GM19452 (cell line): ENCODE data around the gene ACAD10.
"Not testable (repeated sequence)": the region's sequence is repeated elsewhere in the genome, so short reads cannot be mapped to it uniquely, and the experiment has no call there.

Experiments used
- ATAC-seq: cut with Tn5 transposase; IDR thresholded peaks from one replicate; pipeline ENCODE4 v1.9.1; 2021; ENCODE audit not compliant: unreplicated experiment

The ACAD10 gene

DNA sequence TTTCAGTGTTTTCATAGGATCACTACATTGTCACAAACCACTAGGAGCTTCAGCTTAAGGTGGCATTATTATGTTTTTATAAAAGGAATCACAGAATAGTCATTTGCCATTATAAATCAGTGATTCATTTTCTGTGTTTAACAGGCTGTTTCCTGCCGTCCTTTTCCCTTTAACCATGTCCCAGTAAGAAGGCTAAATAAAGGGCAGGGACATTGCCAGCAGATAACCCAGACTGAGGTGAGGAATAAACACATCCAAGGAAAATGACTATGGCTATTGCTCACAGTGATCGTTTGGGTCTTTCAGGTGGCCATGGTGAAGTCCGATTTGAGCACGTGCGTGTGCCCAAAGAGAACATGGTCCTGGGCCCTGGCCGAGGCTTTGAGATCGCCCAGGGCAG, 63.0 kb downstream of the ACAD10 start:
- ATAC-seq = no peak

DNA sequence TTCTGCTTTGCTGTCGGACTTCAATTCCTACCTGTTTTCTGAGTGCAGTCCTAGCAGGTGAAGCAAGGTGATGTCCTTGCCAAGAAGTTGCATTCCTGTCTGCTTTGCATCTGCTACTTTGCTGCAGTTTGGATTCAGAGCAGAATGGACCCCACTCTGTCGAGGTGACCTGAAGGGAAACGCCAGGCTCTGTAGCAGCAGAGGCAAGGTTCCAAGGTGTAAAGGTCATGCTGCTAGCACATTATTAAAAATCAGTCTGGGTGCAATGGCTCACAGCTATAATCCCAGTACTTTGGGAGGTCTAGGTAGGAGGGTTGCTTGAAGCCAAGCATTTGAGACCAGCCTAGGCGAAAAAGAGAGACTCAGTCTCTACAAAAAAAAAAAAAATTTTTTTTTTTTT, 63.5 kb downstream of the ACAD10 start:
- ATAC-seq = no peak

DNA sequence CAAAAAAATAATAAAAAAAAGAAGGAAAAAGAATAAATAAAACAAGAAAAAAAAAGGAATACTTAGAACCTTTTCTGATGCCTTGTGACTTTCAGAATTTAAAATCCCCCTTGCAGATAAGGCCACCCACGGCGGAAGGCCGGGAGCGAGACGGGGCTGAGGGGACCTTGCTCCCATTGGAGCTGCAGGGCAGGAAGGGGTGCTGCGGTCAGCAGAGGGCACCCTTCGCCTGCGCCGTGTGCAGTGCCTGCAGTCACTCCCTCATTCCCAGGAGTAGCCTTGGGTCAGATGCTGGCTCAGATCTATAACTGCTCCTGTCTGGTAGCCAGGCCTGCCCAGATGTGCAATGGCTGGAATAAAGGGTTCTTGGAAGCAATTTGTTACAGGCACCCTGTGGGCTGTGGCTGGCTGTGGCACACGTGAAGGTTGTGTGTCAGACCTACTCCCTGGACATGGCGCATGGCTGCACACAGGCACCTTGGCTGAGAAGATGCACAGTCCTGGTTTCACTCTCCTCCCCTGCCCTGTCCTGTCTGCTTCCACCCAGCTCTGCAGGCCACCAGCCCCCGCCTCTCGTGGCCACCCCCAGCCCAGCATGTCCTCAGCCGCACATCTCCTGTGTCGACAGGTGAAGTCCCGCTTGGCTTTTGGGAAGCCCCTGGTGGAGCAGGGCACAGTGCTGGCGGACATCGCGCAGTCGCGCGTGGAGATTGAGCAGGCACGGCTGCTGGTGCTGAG, 67.5 kb downstream of the ACAD10 start:
- no peak for ATAC-seq

DNA sequence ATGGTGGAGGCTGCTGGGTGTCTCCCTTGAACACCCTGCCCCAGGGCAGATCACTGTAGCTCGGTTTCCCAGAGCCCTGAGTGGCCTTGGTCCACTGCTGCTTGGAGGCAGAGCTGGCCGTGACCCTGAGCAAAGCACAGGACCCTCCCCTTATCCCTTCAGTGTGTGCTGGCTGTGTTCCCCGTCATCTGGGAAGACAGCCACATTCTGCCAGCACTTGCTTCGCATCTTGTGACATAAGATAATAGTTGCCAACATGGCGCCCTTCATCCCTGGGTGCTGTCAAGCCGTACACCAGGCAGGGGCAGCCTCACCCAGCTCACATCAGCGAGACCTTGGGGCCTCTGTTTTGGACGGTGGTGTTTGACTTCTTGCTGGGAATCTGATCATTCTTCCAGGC, 68.8 kb downstream of the ACAD10 start:
- ATAC-seq = no peak

DNA sequence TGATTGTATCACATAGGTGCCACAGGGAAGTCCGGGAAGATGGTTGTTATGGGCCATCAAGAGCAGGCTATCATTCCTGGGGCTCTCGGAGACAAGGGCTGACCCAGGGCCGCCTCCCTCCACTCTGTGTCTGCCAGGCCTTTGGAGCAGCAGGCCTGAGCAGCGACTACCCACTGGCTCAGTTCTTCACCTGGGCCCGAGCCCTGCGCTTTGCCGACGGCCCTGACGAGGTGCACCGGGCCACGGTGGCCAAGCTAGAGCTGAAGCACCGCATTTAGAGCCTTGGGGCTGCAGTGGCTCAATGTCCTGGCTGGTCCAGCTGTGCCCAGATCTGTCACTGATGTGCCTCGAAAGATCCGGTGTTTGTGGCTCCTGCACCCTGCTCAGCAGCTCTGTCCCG, 70.3 kb downstream of the ACAD10 start:
- no peak for ATAC-seq

DNA sequence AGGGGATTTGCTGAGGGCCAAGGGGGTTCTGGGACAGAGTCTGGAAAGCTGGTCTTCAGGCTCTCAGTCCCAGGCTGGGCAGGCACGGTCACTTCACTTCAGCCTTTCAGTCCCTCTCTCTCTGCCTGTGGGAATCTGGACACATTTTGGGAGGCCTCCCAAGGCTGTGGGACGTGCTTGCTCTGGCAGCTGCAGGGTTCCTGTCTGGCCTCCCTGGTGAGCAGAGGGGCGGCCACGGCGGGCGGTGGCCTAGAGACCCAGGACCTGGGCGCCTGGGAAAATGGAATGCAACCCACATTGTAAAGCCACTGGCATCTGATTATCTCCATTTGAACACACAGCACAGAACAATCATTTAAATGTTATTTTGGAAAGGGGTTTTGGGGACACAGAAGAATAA, 70.8 kb downstream of the ACAD10 start:
- no peak for ATAC-seq

DNA sequence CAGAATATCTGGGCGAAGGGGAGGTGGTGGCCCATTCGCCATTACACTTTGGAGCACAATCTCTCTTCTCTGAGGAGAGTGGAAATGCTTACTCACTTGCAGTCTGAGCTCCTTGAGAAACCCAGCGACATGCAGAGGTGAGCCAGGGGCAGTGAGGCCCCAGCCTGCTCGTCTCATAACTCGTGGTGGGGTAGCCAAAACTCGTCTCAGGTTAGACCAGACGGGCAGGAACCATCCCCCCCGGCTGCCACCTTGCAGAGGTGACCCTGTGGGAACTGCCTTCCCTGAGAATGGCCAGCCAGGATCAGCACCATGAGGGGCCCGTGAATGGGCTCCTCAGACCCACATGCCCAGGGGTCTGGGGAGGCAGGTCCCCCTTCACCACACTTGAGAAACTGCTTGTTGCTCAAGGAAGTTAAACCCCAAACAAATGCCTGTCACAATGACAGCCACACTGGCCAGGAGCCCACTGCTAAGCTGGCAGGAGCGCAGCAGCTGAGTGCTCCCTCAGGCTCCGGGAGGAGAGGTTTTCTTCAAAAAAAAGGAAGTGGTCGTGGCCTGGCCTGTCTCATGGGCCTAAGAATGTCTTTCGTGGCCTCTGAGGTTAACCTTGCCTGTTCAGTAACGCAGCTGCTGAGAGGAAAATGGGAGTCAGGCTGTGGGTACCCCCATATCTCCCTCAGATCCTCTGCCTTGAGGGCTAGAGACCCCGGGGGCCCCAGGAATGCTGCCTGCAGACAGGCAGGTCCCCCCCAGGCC, 71.7 kb downstream of the ACAD10 start:
- no peak for ATAC-seq

DNA sequence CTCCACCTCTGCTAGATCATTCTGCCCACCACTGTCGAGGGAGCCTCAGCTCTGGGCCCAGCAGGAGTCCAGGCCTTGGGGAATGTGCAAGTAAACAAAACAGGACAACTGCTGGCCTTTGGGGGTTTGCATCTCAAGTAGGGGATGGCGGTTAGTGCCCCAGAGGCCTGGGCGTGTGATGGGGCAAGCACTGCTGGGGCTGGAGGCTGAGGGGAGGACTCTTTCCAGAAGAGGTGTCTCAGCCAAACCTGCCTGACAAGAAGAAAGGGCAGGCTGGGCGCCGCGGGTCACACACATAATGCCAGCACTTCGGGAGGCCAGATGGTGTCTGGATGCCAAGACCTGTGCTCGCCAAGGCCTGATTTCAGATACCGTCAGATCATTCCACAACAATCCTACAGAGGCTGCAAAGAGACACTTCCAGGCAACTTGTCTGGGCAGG, 72.3 kb downstream of the ACAD10 start:
- no peak for ATAC-seq

DNA sequence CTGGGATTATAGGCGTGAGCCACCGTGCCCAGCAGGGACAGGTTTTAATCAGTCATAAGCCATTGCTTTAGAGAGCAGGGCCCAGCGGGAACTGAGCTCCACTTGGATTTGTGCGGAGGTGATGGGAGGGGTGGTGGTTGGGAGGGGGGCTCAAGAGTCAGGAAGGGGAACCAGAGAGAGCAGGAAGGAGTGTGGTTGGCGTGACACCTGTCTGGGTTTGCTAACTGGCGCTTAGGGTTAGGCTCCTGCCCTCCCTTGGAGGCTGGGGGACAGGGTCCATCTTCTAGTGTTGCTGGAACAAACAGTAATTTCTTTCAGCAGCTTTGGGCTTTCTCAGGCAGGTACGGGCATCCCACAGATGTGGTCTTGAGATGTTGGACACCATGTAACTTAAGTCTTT, 73.4 kb downstream of the ACAD10 start:
- no peak for ATAC-seq

DNA sequence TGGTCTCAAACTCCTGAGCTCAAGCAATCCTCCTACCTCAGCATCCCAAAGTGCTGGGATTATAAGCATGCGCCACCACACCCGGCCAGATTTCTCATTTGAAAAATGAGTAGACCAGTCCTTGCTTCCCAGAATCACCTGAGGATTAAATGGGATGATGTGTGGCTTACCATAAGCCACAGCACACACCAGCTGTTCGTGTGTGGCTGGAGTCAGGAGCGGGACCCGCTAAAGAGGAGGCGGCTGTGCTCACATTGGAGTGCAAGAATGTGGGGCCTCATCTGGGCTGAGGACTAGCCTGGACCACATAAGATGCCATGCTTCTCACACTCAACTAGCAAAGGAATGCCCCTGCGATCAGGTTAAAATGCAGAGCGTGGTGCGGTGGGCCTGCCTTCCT, 74.1 kb downstream of the ACAD10 start:
- no peak for ATAC-seq

DNA sequence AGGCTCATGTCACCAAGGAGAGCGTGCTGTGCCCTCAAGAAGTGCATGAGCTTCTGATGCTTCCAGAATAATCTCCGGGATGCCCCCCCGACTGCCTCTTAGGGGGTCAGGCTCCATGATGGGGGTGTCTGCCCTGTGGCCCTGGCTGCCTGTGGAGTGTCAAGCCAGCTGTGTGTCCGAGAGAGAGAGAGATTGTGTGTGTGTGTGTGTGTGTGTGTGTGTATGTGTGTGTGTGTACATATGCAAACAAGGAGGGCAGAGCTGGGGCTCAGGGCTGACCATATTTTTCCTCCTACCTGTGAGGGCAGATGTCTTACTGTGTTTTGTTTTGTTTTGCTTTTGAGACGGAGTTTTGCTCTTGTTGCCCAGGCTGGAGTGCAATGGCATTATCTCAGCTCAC, 75.2 kb downstream of the ACAD10 start:
- ATAC-seq = no peak

DNA sequence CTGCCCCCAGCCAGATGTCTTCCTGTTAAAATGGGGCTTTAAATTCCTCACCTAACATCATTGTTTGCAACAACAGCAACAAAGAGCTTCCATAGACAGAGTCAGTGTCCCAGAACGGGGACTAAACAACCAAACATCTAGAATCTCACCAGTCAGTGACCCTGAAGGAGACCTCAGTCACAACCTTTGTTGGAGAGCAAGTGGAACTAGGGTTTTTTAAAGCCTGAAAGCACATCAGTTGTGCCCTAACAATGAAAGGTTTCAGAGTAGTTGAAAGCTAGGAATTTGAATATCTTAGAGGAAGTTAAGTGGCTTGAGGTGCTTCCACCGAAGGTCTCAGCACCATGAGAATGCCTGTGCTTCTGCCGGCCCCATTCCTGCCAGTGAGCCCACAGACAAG, 75.9 kb downstream of the ACAD10 start:
- ATAC-seq = no peak

DNA sequence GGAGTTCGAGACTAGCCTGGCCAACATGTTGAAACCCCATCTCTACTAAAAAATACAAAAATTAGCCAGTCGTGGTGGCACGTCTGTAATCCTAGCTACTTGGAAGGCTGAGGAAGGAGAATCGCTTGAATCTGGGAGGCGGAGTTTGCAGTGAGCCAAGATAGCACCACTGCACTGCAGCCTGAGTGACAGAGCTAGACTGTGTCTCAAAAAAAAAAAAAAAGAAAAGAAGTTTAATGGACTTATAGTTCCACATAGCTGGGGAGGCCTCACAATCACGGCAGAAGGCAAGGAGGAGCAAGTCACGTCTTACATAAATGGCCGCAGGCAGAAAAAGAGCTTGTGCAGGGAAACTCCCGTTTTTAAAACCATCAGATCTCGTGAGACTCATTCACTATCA, 77.7 kb downstream of the ACAD10 start:
- ATAC-seq = not testable (repeated sequence)

DNA sequence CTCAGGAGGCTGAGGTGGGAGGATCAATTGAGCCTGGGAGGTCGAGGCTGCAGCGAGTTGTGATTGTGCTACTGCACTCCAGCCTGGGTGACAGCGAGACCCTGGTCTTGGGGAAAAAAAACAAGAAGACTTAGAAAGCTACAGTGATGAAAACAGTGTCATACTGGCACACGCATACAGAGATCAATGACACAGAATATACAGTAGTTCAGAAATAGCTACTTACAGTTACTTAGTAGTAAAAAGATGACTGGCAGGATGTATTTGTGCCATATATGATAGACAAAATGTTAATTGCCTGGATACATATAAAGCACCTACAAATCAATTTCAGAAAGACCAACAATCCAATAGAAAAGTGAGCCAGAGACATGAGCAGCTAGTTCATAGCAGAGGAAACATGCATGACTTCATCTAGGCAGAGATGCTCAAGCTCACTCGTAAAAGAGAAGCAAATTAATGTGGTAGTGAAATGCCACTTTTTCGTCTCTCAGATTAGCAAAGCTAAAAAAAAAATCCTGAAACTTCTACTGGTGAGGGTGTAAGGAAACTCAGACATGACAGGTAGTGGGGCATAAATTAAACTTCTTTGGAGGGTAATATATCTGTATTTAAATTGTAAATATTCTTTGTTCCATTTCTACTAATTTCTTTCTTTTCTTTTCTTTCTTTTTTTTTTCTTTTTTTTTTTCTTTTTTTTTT, 78.4 kb downstream of the ACAD10 start:
- no peak for ATAC-seq

DNA sequence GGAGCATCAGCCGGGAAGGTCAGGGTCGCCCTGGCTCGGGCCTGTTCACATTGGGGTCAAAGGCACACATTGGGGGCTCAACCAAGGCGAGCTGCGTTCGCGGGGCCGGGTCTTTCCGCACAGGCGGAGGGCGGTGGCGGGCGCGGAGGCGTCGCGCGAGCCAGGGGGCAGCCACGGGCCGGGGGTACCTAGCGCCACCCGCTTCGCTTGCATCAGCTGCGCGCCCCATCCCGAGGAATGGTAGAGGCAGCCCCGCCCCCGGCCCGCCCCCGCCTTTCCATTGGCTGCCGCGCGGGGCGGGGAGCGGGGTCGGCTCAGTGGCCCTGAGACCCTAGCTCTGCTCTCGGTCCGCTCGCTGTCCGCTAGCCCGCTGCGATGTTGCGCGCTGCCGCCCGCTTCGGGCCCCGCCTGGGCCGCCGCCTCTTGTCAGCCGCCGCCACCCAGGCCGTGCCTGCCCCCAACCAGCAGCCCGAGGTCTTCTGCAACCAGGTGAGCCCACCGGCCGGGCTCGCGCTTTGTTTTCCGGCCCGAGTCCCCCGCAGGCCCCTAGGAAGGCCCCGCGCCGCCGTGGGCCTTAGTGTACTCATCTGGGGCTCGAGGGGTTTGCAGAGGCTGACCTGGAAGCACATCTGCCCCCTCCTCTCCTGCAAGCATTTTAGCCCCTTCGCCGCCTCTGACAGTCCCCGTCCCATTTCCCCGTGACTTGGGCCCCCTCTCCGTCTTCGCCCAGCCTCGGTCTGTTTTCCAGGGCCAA, 80.9 kb downstream of the ACAD10 start, which contains the start of gene ALDH2:
TSS of gene ALDH2 (plus strand) at position 326 of the 754 bp plus-strand sequence. CDS start at position 376, 50 bp downstream.
- ATAC-seq = peak; percentile 47

DNA sequence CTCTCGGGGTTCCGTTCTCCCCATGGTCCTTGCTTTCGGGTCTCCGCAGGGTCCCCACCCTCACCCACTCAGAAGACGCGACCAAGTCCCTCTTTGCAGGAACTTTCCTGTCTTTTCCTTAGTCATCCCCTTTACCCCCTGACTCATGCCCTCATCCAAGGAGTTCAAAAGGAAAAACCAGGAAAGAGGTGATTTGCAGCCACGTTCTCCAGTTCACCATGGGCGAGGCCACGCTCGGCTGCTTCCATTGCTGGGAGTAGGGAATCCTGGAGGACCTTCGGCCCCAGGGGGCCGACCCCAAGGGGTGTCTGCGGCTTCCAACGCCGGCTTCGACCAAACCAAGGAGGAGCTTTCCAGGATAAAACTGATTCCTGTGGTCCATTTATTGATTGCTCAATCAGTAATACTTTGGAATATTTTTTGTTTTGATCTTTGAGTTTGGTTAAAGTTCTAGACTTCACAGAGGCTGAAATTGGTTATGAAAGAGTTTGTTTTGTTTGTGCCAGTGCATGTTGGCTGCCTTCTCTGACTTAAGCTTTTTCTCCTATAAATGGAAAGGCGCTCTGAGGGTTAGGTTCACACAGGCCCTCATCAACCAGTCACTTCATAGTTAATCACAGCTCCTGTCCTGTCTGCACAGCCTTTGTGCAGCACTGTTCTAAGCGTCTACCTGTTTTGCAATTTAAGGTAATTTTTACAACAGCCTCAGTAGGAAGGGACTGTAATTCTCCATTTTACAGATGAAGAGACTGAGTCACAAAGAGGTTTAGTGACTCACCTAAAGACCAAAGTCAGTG, 81.7 kb downstream of the ACAD10 start:
- ATAC-seq = no peak

DNA sequence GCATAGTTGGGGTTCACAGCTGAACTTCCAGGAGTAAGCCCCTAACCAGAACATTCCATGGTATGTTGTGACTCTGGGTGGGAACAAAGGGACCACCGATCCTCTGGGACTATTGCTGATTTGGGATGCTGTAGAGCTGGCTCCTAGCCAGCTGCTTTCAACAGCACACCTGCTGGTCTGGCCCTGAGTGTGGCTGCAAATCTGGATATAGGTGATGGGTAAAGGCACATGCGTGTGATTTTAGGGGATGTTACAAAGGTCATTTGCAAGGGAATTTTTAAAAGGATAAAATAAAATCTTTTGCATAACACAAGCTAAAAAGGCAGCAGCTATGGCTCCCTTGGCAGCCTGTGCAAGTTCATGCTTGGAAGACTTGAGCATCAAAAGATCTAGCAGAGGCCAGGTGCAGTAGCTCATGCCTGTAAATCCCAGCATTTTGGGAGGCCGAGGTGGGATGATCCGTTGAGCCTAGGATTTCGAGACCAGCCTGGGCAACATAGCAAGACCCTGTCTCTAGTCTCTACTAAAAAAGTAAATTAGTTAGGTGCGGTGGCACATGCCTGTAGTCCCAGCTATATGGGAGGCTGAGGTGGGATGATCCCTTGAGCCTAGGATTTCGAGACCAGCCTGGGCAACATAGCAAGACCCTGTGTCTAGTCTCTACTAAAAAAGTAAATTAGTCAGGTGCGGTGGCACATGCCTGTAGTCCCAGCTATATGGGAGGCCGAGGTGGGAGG, 82.5 kb downstream of the ACAD10 start:
- ATAC-seq = no peak

DNA sequence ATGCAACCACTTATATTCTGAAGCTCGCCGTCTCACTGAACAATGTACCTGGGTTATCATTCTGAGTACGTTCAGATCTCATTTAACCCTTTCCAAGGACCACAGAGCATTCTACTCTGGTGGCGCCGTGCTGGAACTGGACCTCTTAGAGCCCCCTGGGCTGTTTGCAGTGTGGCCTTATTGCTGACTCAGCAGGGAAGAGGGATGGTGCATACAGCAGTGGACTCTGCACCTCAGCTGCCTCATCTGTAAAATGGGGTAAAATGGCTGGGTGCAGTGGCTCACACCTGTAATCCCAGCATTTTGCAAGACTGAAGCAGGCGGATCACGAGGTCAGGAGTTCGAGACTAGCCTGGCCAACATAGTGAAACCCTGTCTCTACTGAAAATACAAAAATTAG, 83.7 kb downstream of the ACAD10 start:
- ATAC-seq = no peak

DNA sequence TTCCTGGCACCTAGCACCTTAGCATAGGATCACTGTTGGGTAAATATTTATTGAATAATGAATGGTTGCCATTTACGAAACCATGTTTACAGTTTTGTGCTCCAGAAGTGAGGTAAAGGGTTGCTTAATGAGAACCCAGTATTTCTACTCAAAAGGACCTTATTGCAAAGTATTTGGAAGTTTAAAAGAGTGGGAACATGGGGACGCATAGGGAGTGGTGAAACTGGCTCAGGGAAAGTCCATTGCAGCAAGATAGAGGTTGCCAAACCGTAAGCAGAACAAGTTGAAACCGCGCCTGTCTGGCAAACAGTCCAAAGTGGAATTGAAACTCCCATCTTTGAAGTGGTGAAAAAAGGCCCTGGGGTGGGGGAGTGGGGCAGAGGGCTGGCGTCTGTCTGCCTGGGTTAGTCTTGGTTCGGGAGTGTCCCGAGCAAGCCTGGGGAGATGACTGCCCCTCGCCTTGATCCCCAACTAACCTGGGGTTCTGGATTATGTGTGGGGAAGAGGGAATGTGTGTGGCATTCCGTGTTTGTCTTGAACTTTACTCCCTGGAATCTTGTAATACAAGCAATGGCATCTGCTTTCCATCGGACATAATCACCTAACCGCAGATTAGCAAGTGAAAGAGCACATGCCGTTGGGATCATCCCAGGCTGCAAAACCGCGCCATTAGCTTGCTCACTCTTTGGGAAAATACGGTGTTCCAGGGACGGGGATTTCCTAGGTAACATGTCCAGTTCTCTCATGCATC, 88.1 kb downstream of the ACAD10 start:
- ATAC-seq = no peak
